ENCODE measurements around the gene LZTS2. TPM values are rescaled to one million over a fixed set of nuclear protein-coding genes. Genes with fewer than 3 reads are reported as not detected.

The LZTS2 gene
- total and polyA plus RNA-seq, 2 of the 8 experiments (the other 6 are each of a cell fraction or from before 2014, with no cell fraction given), result 75.7 to 99.5 TPM

GRCh38 chr10:101011517-101012423, 12.2 kb downstream of the LZTS2 start:
- Histone ChIP-seq H3K4me1 (replicated peaks in 1 of 4; ENCODE audit: control insufficient read depth in 3 of 4, insufficient read depth in 4 of 4, low read length in 3 of 4) (peaks cover 0 to 12% (median 7%) of the 10 kb centered on the region in 4 experiments; a peak in 4 of 7 replicates), H2AK5ac (ENCODE audit: low read depth, low read length) (no peak overlapping the region), H2BK5ac (ENCODE audit: low read depth, low read length) (no peak overlapping the region), H3K18ac (ENCODE audit: extremely low read depth, low read length) (no peak overlapping the region; the same call in 1 of the 2 replicates), H3K27me3 (replicated peaks in 1 of 4; ENCODE audit: control insufficient read depth in 3 of 4, extremely low read depth in 1 of 4, insufficient read depth in 3 of 4, low read length in 3 of 4) (peaks cover under 1 to 12% (median 6%) of the 10 kb centered on the region in 4 experiments; a peak in 6 of 7 replicates), H4K8ac (ENCODE audit: extremely low read depth, insufficient read depth, low read length) (no peak overlapping the region), H3K14ac (ENCODE audit: insufficient read length) (no peak overlapping the region), H4K20me1 (replicated peaks in 1 of 2; ENCODE audit: control insufficient read depth in 1 of 2, insufficient read depth in 2 of 2, low read length in 2 of 2) (peaks cover 0 to 3% of the 10 kb centered on the region in 2 experiments), H3K9me3 (ENCODE audit: insufficient read depth in 2 of 2, low read depth in 1 of 2, low read length in 1 of 2) (no peaks in the 10 kb centered on the region), H3K36me3 (ENCODE audit: control insufficient read depth in 2 of 4, insufficient read depth in 4 of 4, low read length in 3 of 4) (peaks cover 0 to 8% (median 3%) of the 10 kb centered on the region in 4 experiments; a peak in 3 of 8 replicates), H2BK15ac (ENCODE audit: low read length) (no peak overlapping the region), H3K4ac (replicated peaks; ENCODE audit: insufficient read length, low read depth, low read length) (no peak overlapping the region), H3K79me2 (ENCODE audit: control insufficient read depth in 1 of 2, insufficient read depth in 2 of 2, low read length in 2 of 2) (no peaks in the 10 kb centered on the region), H4K91ac (replicated peaks; ENCODE audit: insufficient read length, low read length) (no peak overlapping the region), H3K4me2 (ENCODE audit: insufficient read depth in 1 of 2, low read depth in 2 of 2, low read length in 2 of 2) (no peak overlapping the region), H3K56ac (replicated peaks; ENCODE audit: insufficient read length, low read depth, low read length) (no peak overlapping the region), H2BK20ac (ENCODE audit: low read length) (no peak overlapping the region), H3K27ac (ENCODE audit: low read depth, low read length) (no peak overlapping the region), H2BK12ac (ENCODE audit: low read depth, low read length) (no peak overlapping the region), H2AFZ (ENCODE audit: low read length) (no peak overlapping the region), H3K79me1 (ENCODE audit: low read depth, low read length) (no peaks in the 10 kb centered on the region), H3K4me3 (ENCODE audit: extremely low read depth in 1 of 4, insufficient read depth in 2 of 4, low read depth in 3 of 4, low read length in 4 of 4) (no peak overlapping the region), H4K5ac (ENCODE audit: insufficient read length, low read depth, low read length) (no peak overlapping the region), H2BK120ac (replicated peaks; ENCODE audit: low read depth, low read length) (no peak overlapping the region), H3K23ac (ENCODE audit: insufficient read length) (no peak overlapping the region), H3K23me2 (ENCODE audit: low read depth, low read length) (no peaks in the 10 kb centered on the region), H3K9ac (replicated peaks in 1 of 4; ENCODE audit: extremely low read depth in 1 of 4, low read depth in 3 of 4, low read length in 3 of 4) (no peak overlapping the region)
- 72% methylated on average over 20 of the region's 22 CpGs; no CpG with 5 or more reads in 1 of the 2 experiments for WGBS, 2 experiments (ENCODE audit: extremely low coverage in 1 of 2, insufficient coverage in 1 of 2, insufficient read length in 1 of 2, insufficient replicate concordance in 2 of 2, low coverage in 1 of 2, low lambda C conversion rate in 2 of 2, missing lambda C conversion rate in 1 of 2)
- FAIRE-seq, result peak; percentile 39
- TF ChIP-seq TCF12 (IDR thresholded peaks at IDR 0.05; ENCODE audit: low read depth, low read length) (no peak), RAD21 (IDR thresholded peaks at IDR 0.05 in 1 of 2, conservative IDR thresholded peaks at IDR 0.05 in 1 of 2; ENCODE audit: low read depth in 2 of 2, low read length in 2 of 2) (peak in 1 of 2 experiments; percentile 31; a peak in 2 of 4 replicates), PHF8 (conservative IDR thresholded peaks at IDR 0.05; ENCODE audit: low read depth, low read length) (0 out of 2 replicates have a peak, but pooled peaks have one; percentile 22)
- TF ChIP-seq, protein P1, sequence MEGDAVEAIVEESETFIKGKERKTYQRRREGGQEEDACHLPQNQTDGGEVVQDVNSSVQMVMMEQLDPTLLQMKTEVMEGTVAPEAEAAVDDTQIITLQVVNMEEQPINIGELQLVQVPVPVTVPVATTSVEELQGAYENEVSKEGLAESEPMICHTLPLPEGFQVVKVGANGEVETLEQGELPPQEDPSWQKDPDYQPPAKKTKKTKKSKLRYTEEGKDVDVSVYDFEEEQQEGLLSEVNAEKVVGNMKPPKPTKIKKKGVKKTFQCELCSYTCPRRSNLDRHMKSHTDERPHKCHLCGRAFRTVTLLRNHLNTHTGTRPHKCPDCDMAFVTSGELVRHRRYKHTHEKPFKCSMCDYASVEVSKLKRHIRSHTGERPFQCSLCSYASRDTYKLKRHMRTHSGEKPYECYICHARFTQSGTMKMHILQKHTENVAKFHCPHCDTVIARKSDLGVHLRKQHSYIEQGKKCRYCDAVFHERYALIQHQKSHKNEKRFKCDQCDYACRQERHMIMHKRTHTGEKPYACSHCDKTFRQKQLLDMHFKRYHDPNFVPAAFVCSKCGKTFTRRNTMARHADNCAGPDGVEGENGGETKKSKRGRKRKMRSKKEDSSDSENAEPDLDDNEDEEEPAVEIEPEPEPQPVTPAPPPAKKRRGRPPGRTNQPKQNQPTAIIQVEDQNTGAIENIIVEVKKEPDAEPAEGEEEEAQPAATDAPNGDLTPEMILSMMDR (IDR thresholded peaks at IDR 0.05; ENCODE audit: control extremely low read depth in 1 of 3, insufficient read depth in 1 of 3, low read depth in 1 of 3, low read length in 3 of 3), result peak; percentile 55 to 75 (median 73)
- DNase-seq (ENCODE audit: low read depth in 1 of 2, low spot score in 2 of 2), result peak in 1 of 2 experiments; percentile 65
- ChIA-PET POLR2A (ENCODE audit: partially characterized antibody) (interaction anchor here (1.0 to 7.5 kb wide), 5 partner anchors 13 to 43 kb away, joined by 3 to 143 read pairs (median 4); partner anchors contain the start of genes LZTS2, MRPL43, PDZD7 and SEMA4G), CTCF (ENCODE audit: partially characterized antibody) (interaction anchor here (0.6 to 26.8 kb wide), 32 partner anchors 5 to 489 kb away, joined by 3 to 464 read pairs (median 4); partner anchors contain the start of genes KAZALD1, LZTS2, MRPL43 and PDZD7)
